ENCODE measurements around the gene CDC25B. TPM values are rescaled to one million over a fixed set of nuclear protein-coding genes. Genes with fewer than 3 reads are reported as not detected.

The CDC25B gene
- total and polyA plus RNA-seq, 8 donors = 9.4 to 56.5 (median 25.1) TPM

DNA sequence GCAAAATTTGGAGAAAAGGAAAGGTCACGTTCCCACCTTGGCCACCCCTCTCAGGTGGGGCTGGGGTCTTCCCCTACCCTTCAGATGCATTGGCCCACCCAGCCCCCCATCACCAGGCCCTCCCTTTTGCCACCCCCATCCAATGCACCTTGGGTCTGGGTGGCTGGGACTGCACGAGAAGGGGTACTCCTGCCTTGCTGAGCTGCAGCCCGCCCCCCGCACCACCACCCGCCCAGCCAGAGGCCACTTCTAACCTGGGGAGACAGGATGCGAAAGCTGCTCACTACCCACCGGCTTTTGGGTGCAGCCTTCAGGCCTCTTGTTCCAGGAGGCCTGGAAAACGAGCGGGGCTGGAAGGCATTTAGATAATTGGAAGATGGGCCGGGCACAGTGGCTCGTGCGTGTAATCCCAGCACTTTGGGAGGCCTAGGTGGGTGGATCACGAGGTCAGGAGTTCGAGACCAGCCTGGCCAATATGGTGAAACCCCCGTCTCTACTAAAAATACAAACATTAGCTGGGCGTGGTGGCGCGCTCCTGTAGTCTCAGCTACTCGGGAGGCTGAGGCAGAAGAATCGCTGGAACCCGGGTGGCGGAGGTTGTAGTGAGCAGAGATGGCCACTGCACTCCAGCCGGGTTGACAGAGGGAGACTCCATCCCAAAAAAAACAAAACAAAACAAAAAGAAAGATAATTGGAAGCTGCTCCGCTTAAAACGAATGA lies 1.2 kb upstream of the CDC25B start:
- Histone ChIP-seq H3K4me3 (peak overlapping the region; percentile 63 to 89 (median 70)), H3K4me1 (peaks cover 34 to 52% (median 46%) of the 10 kb centered on the region in 4 donors), H3K27ac (peak overlapping the region in 4 of 5 donors; percentile 95 to 99 (median 96)), H3K9me3 (no peaks in the 10 kb centered on the region), H3K36me3 (peaks cover 0 to 14% (median 9%) of the 10 kb centered on the region in 4 donors), H3K27me3 (no peaks in the 10 kb centered on the region)
- 75 to 88% (median 86%) methylated on average over 18 to 25 of the region's 25 CpGs for WGBS, 5 donors
- intact Hi-C loops (cut with DNase I; ENCODE audit: low total_unique reads) = no loop called here
- TF ChIP-seq EP300 (IDR thresholded peaks at IDR 0.05) = no peak
- no peak for TF ChIP-seq POLR2A (IDR thresholded peaks at IDR 0.05)
- TF ChIP-seq, protein P1, sequence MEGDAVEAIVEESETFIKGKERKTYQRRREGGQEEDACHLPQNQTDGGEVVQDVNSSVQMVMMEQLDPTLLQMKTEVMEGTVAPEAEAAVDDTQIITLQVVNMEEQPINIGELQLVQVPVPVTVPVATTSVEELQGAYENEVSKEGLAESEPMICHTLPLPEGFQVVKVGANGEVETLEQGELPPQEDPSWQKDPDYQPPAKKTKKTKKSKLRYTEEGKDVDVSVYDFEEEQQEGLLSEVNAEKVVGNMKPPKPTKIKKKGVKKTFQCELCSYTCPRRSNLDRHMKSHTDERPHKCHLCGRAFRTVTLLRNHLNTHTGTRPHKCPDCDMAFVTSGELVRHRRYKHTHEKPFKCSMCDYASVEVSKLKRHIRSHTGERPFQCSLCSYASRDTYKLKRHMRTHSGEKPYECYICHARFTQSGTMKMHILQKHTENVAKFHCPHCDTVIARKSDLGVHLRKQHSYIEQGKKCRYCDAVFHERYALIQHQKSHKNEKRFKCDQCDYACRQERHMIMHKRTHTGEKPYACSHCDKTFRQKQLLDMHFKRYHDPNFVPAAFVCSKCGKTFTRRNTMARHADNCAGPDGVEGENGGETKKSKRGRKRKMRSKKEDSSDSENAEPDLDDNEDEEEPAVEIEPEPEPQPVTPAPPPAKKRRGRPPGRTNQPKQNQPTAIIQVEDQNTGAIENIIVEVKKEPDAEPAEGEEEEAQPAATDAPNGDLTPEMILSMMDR (IDR thresholded peaks at IDR 0.05) = no peak
- no peak for TF ChIP-seq POLR2AphosphoS5 (IDR thresholded peaks at IDR 0.05)
- no peak for DNase-seq

DNA sequence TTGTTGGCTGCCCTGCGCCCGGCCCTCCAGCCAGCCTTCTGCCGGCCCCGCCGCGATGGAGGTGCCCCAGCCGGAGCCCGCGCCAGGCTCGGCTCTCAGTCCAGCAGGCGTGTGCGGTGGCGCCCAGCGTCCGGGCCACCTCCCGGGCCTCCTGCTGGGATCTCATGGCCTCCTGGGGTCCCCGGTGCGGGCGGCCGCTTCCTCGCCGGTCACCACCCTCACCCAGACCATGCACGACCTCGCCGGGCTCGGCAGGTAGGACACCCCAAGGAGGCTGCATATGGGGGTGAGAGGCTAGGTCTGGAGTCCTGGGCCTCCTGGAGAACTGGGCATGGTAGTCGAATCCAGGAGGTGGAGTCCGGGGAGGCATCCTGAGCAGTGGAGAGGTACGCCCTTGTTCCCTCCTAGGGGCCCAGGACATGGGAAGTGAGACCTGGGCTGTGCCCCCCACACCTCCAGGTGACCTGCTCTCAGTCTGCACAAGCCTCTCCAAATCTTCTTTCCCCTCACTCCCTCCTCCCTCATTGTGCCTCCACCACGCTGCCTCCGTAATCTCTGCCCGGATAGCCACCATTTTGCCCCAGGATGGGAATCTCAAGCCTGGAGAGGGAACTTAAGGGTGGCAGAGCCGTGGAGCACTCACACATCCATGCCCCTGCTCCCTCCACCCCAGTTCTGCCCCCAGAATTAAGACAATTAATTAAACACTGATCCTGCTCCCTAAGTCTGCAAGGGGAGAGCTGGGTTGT lies 541 bp downstream of the CDC25B start:
- Histone ChIP-seq H3K27me3 (no peaks in the 10 kb centered on the region), H3K4me1 (peaks cover 36 to 64% (median 54%) of the 10 kb centered on the region in 4 donors), H3K36me3 (peaks cover 15 to 31% (median 27%) of the 10 kb centered on the region in 4 donors), H3K4me3 (peak overlapping the region; percentile 63 to 89 (median 70)), H3K9me3 (no peaks in the 10 kb centered on the region), H3K27ac (peak overlapping the region; percentile 21 to 99 (median 95))
- intact Hi-C loops (cut with DNase I; ENCODE audit: low total_unique reads) = no loop called here
- DNase-seq = peak in 1 of 2 donors; percentile 44
- TF ChIP-seq POLR2A (IDR thresholded peaks at IDR 0.05) = no peak
- no peak for TF ChIP-seq POLR2AphosphoS5 (IDR thresholded peaks at IDR 0.05)
- TF ChIP-seq, protein P1 (IDR thresholded peaks at IDR 0.05) = no peak
- TF ChIP-seq EP300 (IDR thresholded peaks at IDR 0.05) = no peak
- WGBS, 5 donors = 11 to 51% (median 17%) methylated on average over 7 to 33 of the region's 33 CpGs

DNA sequence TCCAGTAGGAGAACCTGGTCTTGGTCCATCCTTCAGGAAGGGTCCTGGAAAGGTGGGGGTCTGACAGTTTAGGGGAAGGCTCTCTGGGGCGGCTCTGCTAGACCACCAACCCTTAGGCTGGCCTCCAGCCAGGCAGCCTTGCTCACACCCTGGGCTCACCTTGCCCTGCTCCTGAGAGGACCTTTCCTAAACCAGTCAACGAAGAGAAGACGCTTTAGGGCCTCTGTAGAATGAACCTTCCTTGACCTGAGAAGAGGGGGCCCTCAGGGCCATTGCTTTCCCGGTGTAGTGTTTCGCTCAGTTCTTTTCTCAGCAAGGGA lies 1.1 kb downstream of the CDC25B start:
- H3K9me3 ChIP-seq = no peaks in the 10 kb centered on the region
- intact Hi-C loops (cut with DNase I; ENCODE audit: low total_unique reads) = no loop called here
- 50 to 81% (median 74%) methylated on average over 5 of the region's 5 CpGs for WGBS, 5 donors
- no peak for TF ChIP-seq EP300 (IDR thresholded peaks at IDR 0.05)
- no peak for TF ChIP-seq POLR2A (IDR thresholded peaks at IDR 0.05)
- TF ChIP-seq, protein P1 (IDR thresholded peaks at IDR 0.05) = no peak
- no peak for TF ChIP-seq POLR2AphosphoS5 (IDR thresholded peaks at IDR 0.05)
- no peaks in the 10 kb centered on the region for H3K27me3 ChIP-seq
- H3K27ac ChIP-seq = peak overlapping the region; percentile 10 to 99 (median 95)
- peak in 1 of 2 donors; percentile 21 for DNase-seq
- H3K4me3 ChIP-seq = peak overlapping the region; percentile 63 to 89 (median 70)
- H3K36me3 ChIP-seq = peaks cover 20 to 37% (median 32%) of the 10 kb centered on the region in 4 donors
- H3K4me1 ChIP-seq = peaks cover 36 to 69% (median 54%) of the 10 kb centered on the region in 4 donors

DNA sequence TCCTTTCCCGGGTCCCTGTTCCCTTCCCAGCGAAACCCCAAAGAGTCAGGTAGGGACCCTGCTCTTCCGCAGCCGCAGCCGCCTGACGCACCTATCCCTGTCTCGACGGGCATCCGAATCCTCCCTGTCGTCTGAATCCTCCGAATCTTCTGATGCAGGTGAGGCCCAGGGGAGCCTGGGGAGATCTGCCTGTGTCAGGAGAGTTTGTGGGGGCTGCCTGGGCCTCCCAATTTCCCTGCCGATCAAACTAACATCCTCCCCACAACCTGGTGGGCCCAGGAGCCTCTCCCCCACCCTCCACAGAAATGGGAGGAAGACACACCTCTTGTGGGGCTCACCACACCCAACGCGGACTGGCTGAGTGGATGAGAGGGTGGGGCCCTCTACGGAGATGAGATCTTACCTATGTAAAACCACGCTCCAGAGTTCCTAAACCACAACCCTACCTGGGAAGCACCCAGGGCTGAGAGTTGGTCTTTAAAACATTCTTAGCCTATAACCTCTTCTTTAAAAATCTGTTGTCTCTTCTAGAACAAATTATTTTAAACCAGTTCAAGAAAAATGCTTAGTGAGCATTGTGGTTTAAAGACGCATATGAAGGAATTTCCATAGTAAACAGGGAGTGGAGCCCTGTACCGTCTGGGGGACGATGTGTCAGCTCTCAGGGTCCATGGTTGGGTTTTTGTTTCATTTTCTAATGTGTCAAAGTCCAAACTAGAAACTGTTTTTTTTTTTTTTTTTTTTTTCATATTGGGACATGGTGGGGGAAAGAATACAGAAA lies 1.7 kb downstream of the CDC25B start:
- H3K4me1 ChIP-seq = peaks cover 36 to 75% (median 54%) of the 10 kb centered on the region in 4 donors
- H3K27me3 ChIP-seq = no peaks in the 10 kb centered on the region
- H3K9me3 ChIP-seq = no peaks in the 10 kb centered on the region
- H3K36me3 ChIP-seq = peaks cover 25 to 43% (median 38%) of the 10 kb centered on the region in 4 donors
- peak overlapping the region; percentile 63 to 89 (median 70) for H3K4me3 ChIP-seq
- 55 to 68% (median 59%) methylated on average over 19 of the region's 19 CpGs for WGBS, 5 donors
- intact Hi-C loops (cut with DNase I; ENCODE audit: low total_unique reads) = no loop called here
- peak in 1 of 2 donors; percentile 75 for DNase-seq
- no peak for TF ChIP-seq EP300 (IDR thresholded peaks at IDR 0.05)
- TF ChIP-seq POLR2AphosphoS5 (IDR thresholded peaks at IDR 0.05) = no peak
- TF ChIP-seq, protein P1 (IDR thresholded peaks at IDR 0.05) = no peak
- TF ChIP-seq POLR2A (IDR thresholded peaks at IDR 0.05) = no peak
- H3K27ac ChIP-seq = peak overlapping the region; percentile 10 to 99 (median 95)

Measured in stomach (tissue), 9 donors.